ENCODE data around the gene DMBX1. TPM values are rescaled to one million over a fixed set of nuclear protein-coding genes. Genes with fewer than 3 reads are reported as not detected.

The DMBX1 gene
- total RNA-seq, 4 donors from 2014 or later, result not detected

- 56 to 71% methylated on average over 2 to 3 of the region's 3 CpGs for WGBS, 2 donors (ENCODE audit: low coverage in 1 of 2)
- no peak for DNase-seq
- H3K4me3 ChIP-seq, result no peak overlapping the region
- no peaks in the 10 kb centered on the region for H3K36me3 ChIP-seq
- H3K27ac ChIP-seq, result no peak overlapping the region
- H3K27me3 ChIP-seq, result peaks cover 54% of the 10 kb centered on the region
- intact Hi-C loops (cut with DNase I; ENCODE audit: low total_unique reads), result no loop called here
- no peaks in the 10 kb centered on the region for H3K4me1 ChIP-seq
- no peak for TF ChIP-seq EP300 (IDR thresholded peaks at IDR 0.05; ENCODE audit: low read depth)
- in situ Hi-C loops (cut with MboI; ENCODE audit: low pct_ligation_motif_present in 1 of 4, low pct_unique_long_range_greater_than_20kb in 1 of 4, low sequenced_read_pairs in 3 of 4), result no loop called here
- H3K9me3 ChIP-seq, result no peaks in the 10 kb centered on the region
Measured at GRCh38 chr1:46497020-46497419, 7.4 kb downstream of the DMBX1 start.

GRCh38 chr1:46497665-46498064 is 8.0 kb downstream of the DMBX1 start:
- in situ Hi-C loops (cut with MboI; ENCODE audit: low pct_ligation_motif_present in 1 of 4, low pct_unique_long_range_greater_than_20kb in 1 of 4, low sequenced_read_pairs in 3 of 4), result no loop called here
- H3K9me3 ChIP-seq, result no peaks in the 10 kb centered on the region
- H3K27me3 ChIP-seq, result peaks cover 54% of the 10 kb centered on the region
- H3K4me1 ChIP-seq, result no peaks in the 10 kb centered on the region
- no peak for DNase-seq
- H3K4me3 ChIP-seq, result no peak overlapping the region
- H3K36me3 ChIP-seq, result no peaks in the 10 kb centered on the region
- 91 to 92% methylated on average over 11 to 19 of the region's 19 CpGs for WGBS, 2 donors (ENCODE audit: low coverage in 1 of 2)
- H3K27ac ChIP-seq, result no peak overlapping the region
- intact Hi-C loops (cut with DNase I; ENCODE audit: low total_unique reads), result no loop called here
- TF ChIP-seq EP300 (IDR thresholded peaks at IDR 0.05; ENCODE audit: low read depth), result no peak
- no peak for TF ChIP-seq POLR2AphosphoS5 (IDR thresholded peaks at IDR 0.05)
- TF ChIP-seq POLR2A (IDR thresholded peaks at IDR 0.05), result no peak
- no peak for TF ChIP-seq CTCF (IDR thresholded peaks at IDR 0.05)

- Histone ChIP-seq H3K4me3 (no peak overlapping the region), H3K9me3 (no peaks in the 10 kb centered on the region), H3K27me3 (peaks cover 26% of the 10 kb centered on the region), H3K36me3 (no peaks in the 10 kb centered on the region), H3K27ac (no peak overlapping the region), H3K4me1 (no peaks in the 10 kb centered on the region)
- no peak for DNase-seq
- TF ChIP-seq CTCF (IDR thresholded peaks at IDR 0.05) (no peak), POLR2A (IDR thresholded peaks at IDR 0.05) (no peak), EP300 (IDR thresholded peaks at IDR 0.05; ENCODE audit: low read depth) (no peak), POLR2AphosphoS5 (IDR thresholded peaks at IDR 0.05) (no peak)
- intact Hi-C loops (cut with DNase I; ENCODE audit: low total_unique reads) (no loop called here), in situ Hi-C loops (cut with MboI; ENCODE audit: low pct_ligation_motif_present in 1 of 4, low pct_unique_long_range_greater_than_20kb in 1 of 4, low sequenced_read_pairs in 3 of 4) (no loop called here)
- 82 to 100% methylated on average over 1 to 3 of the region's 3 CpGs for WGBS, 2 donors (ENCODE audit: low coverage in 1 of 2)
Measured at GRCh38 chr1:46501528-46501927, 11.9 kb downstream of the DMBX1 start.

- peaks cover 24% of the 10 kb centered on the region for H3K27me3 ChIP-seq
Measured at GRCh38 chr1:46503421-46503820, 13.8 kb downstream of the DMBX1 start.

More at GRCh38 chr1:46503421-46503820, 13.8 kb downstream of the DMBX1 start:
- in situ Hi-C loops (cut with MboI; ENCODE audit: low pct_ligation_motif_present in 1 of 4, low pct_unique_long_range_greater_than_20kb in 1 of 4, low sequenced_read_pairs in 3 of 4) (no loop called here), intact Hi-C loops (cut with DNase I; ENCODE audit: low total_unique reads) (no loop called here)
- Histone ChIP-seq H3K9me3 (no peaks in the 10 kb centered on the region), H3K4me3 (no peak overlapping the region), H3K36me3 (no peaks in the 10 kb centered on the region), H3K27ac (no peak overlapping the region), H3K4me1 (no peaks in the 10 kb centered on the region)
- no peak for TF ChIP-seq CTCF (IDR thresholded peaks at IDR 0.05)
- TF ChIP-seq POLR2AphosphoS5 (IDR thresholded peaks at IDR 0.05), result no peak
- no peak for TF ChIP-seq POLR2A (IDR thresholded peaks at IDR 0.05)
- no peak for TF ChIP-seq EP300 (IDR thresholded peaks at IDR 0.05; ENCODE audit: low read depth)
- WGBS, 2 donors (ENCODE audit: low coverage in 1 of 2), result 87 to 93% methylated on average over 3 to 4 of the region's 4 CpGs
- DNase-seq, result no peak
